Upper lobe of right lung (tissue), 1 donor: ENCODE results near the gene SLC16A4. TPM values are rescaled to one million over a fixed set of nuclear protein-coding genes. Genes with fewer than 3 reads are reported as not detected.
"Not testable (repeated sequence)": the region's sequence is repeated elsewhere in the genome, so short reads cannot be mapped to it uniquely, and the experiment has no call there.

Experiments used
- ATAC-seq: fragments of 200-7000 bp; cut with Tn5 transposase; one replicate; pipeline ENCODE4 v1.9.1; 2020; ENCODE audit warnings: mild to moderate bottlenecking, moderate library complexity
- DNase-seq: peaks from one replicate; pipeline ENCODE4 v3.0.0-alpha.2; 2020
- H3K27ac ChIP-seq: fragments of 200-600 bp; one replicate; pipeline ENCODE4 v1.8.0; 2022
- H3K27me3 ChIP-seq: fragments of 200-600 bp; one replicate; pipeline ENCODE4 v1.8.0; 2022; ENCODE audit warnings: mild to moderate bottlenecking
- H3K36me3 ChIP-seq: fragments of 200-600 bp; one replicate; pipeline ENCODE4 v1.8.0; 2022
- H3K4me1 ChIP-seq: fragments of 200-600 bp; one replicate; pipeline ENCODE4 v1.8.0; 2022
- H3K4me3 ChIP-seq: fragments of 200-600 bp; one replicate; pipeline ENCODE4 v1.8.0; 2022; ENCODE audit warnings: mild to moderate bottlenecking
- H3K9me3 ChIP-seq: fragments of 200-600 bp; one replicate; pipeline ENCODE4 v1.8.0; 2022
- CTCF ChIP-seq: fragments of 200-600 bp; IDR thresholded peaks from one replicate; pipeline ENCODE4 v1.8.0; 2022; ENCODE audit warnings: antibody characterized with exemption
- intact Hi-C: fragments of 100-400 bp; cut with DNase I; formaldehyde crosslinking; loops from one replicate; pipeline ENCODE4 v1.11.0; 2022
- total RNA-seq: library from RNA; stranded (reverse); fragmentation: NEBNext Ultra II Directional; extraction: Animal tissue kit (Norgen Biotek cat#: 25700); gene quantifications from one replicate; pipeline ENCODE4 v1.2.1, GENCODE V29; 2021
- donor health status: DM: no; HTN: yes; CAD: no; lungs with severe emphysema.

SLC16A4 gene
- total RNA-seq, 1 donor from 2014 or later: 15.9 TPM

- H3K36me3 ChIP-seq: no peaks in the 10 kb centered on the region
- no peak overlapping the region for H3K4me3 ChIP-seq
- DNase-seq: peak; percentile 85
- intact Hi-C loops: no loop called here
- ATAC-seq: peak; percentile 89
- H3K4me1 ChIP-seq: no peaks in the 10 kb centered on the region
- H3K9me3 ChIP-seq: no peaks in the 10 kb centered on the region
- no peak overlapping the region for H3K27ac ChIP-seq
- H3K27me3 ChIP-seq: no peaks in the 10 kb centered on the region
- peak; percentile 79 for TF ChIP-seq CTCF
These were observed 21.8 kb upstream of the SLC16A4 start for GRCh38 chr1:110412576-110412975.

- Histone ChIP-seq H3K36me3 (no peaks in the 10 kb centered on the region), H3K4me1 (peaks cover 4% of the 10 kb centered on the region), H3K27ac (no peak overlapping the region), H3K27me3 (no peaks in the 10 kb centered on the region), H3K4me3 (no peak overlapping the region), H3K9me3 (no peaks in the 10 kb centered on the region)
- ATAC-seq: no peak
- intact Hi-C loops: no loop called here
- DNase-seq: no peak
- TF ChIP-seq CTCF: no peak
These were observed 20.4 kb upstream of the SLC16A4 start for GRCh38 chr1:110411173-110411735.

GRCh38 chr1:110409316-110409715 is 18.5 kb upstream of the SLC16A4 start:
- H3K4me3 ChIP-seq: no peak overlapping the region
- peaks cover 11% of the 10 kb centered on the region for H3K4me1 ChIP-seq
- intact Hi-C loops: no loop called here
- H3K36me3 ChIP-seq: peaks cover 16% of the 10 kb centered on the region
- no peak for ATAC-seq
- TF ChIP-seq CTCF: no peak
- no peaks in the 10 kb centered on the region for H3K27me3 ChIP-seq
- no peaks in the 10 kb centered on the region for H3K9me3 ChIP-seq
- H3K27ac ChIP-seq: no peak overlapping the region
- no peak for DNase-seq

- peak overlapping the region; percentile 84 for H3K4me3 ChIP-seq
- no peaks in the 10 kb centered on the region for H3K27me3 ChIP-seq
- no peaks in the 10 kb centered on the region for H3K9me3 ChIP-seq
- peak overlapping the region; percentile 88 for H3K27ac ChIP-seq
- intact Hi-C loops: no loop called here
- H3K36me3 ChIP-seq: peaks cover 24% of the 10 kb centered on the region
- peaks cover 11% of the 10 kb centered on the region for H3K4me1 ChIP-seq
- ATAC-seq (no peak), DNase-seq (no peak)
- TF ChIP-seq CTCF: no peak
These were observed 17.7 kb upstream of the SLC16A4 start for GRCh38 chr1:110408488-110408887.

GRCh38 chr1:110407260-110408210 is 16.7 kb upstream of the SLC16A4 start, which contains the start of gene LAMTOR5:
TSS of gene LAMTOR5 (minus strand) at chr1:110407694. CDS start at chr1:110407620, 74 bp downstream.
- no peak for TF ChIP-seq CTCF
- Histone ChIP-seq H3K4me3 (peak within 1 kb of the TSS; percentile 84), H3K9me3 (no peaks in the 10 kb centered on the region), H3K27ac (peak within 1 kb of the TSS; percentile 88), H3K36me3 (peaks cover 34% of the 10 kb centered on the region), H3K27me3 (no peaks in the 10 kb centered on the region), H3K4me1 (peaks cover 11% of the 10 kb centered on the region)
- DNase-seq (peak; percentile 96), ATAC-seq (peak; percentile 98)
- intact Hi-C loops: no loop called here

- H3K4me3 ChIP-seq: peak overlapping the region; percentile 84
- peak overlapping the region; percentile 88 for H3K27ac ChIP-seq
- intact Hi-C loops: not testable (repeated sequence)
These were observed 15.6 kb upstream of the SLC16A4 start for GRCh38 chr1:110406407-110406806.

More at GRCh38 chr1:110406407-110406806, 15.6 kb upstream of the SLC16A4 start:
- H3K9me3 ChIP-seq, ATAC-seq, DNase-seq, H3K27me3 ChIP-seq: not testable (repeated sequence)
- Histone ChIP-seq H3K4me1 (peaks cover 11% of the 10 kb centered on the region), H3K36me3 (peaks cover 45% of the 10 kb centered on the region)
